H1 (cell line): ENCODE data around the gene ELMO1. TPM values are rescaled to one million over a fixed set of nuclear protein-coding genes. Genes with fewer than 3 reads are reported as not detected.

Experiments
- CTCF ChIA-PET: fragments of 300-600 bp; sonication (Branson Sonifier 250); formaldehyde crosslinking; loops from one replicate; lab custom pipeline; 2021; ENCODE audit not compliant: partially characterized antibody; lab: Charles Lee
- POLR2A ChIA-PET: fragments of 300-600 bp; sonication (Branson Sonifier 250); formaldehyde crosslinking; loops from one replicate; lab custom pipeline; 2021; ENCODE audit warnings: inconsistent platforms; ENCODE audit not compliant: partially characterized antibody; lab: Charles Lee
- DNase-seq, 2 experiments: peaks; one replicate each; pipeline versions ENCODE4 v3.0.0 to v3.0.0-alpha.2; 2010 to 2022; ENCODE audit warnings: low spot score in 2 of 2, low read depth in 1 of 2, mixed read lengths in 1 of 2
- FAIRE-seq: peaks from 2 replicates; lab custom pipeline; 2011; peaks lifted over from hg19 to GRCh38; lab: Jason Lieb, UNC
- H2AFZ ChIP-seq: 2 replicates; pipeline ENCODE4 v1.8.1; 2012; ENCODE audit warnings: low read length, inconsistent platforms
- H2AK5ac ChIP-seq: 2 replicates; pipeline ENCODE4 v1.6.1; 2013; ENCODE audit warnings: low read depth, low read length
- H2BK120ac ChIP-seq: replicated peaks from 2 replicates; pipeline ENCODE3; 2013; ENCODE audit warnings: low read depth, low read length, inconsistent platforms
- H2BK12ac ChIP-seq: 2 replicates; pipeline ENCODE4 v1.6.1; 2013; ENCODE audit warnings: low read depth, low read length
- H2BK15ac ChIP-seq: 2 replicates; pipeline ENCODE4 v1.6.1; 2013; ENCODE audit warnings: low read length
- H2BK20ac ChIP-seq: 2 replicates; pipeline ENCODE4 v1.6.1; 2013; ENCODE audit warnings: low read length
- H2BK5ac ChIP-seq: 2 replicates; pipeline ENCODE4 v1.6.1; 2013; ENCODE audit warnings: low read depth, low read length
- H3K14ac ChIP-seq: 2 replicates; pipeline ENCODE4 v1.6.1; 2013; ENCODE audit warnings: inconsistent platforms; ENCODE audit not compliant: insufficient read length
- H3K18ac ChIP-seq: 2 replicates; pipeline ENCODE4 v1.6.1; 2013; ENCODE audit warnings: low read length; ENCODE audit errors: extremely low read depth
- H3K23ac ChIP-seq: 2 replicates; pipeline ENCODE4 v1.6.1; 2013; ENCODE audit warnings: inconsistent platforms; ENCODE audit not compliant: insufficient read length
- H3K23me2 ChIP-seq: 2 replicates; pipeline ENCODE4 v1.6.1; 2013; ENCODE audit warnings: low read depth, low read length
- H3K27ac ChIP-seq: 2 replicates; pipeline ENCODE4 v1.6.1; 2011; ENCODE audit warnings: low read depth, low read length, inconsistent platforms
- H3K27me3 ChIP-seq, 4 experiments: replicated peaks in 1 of 4; 1 replicate in 1 of 4; 2 replicates in 3 of 4; pipeline versions ENCODE4 v1.6.1 to v1.8.1; 2011 to 2013; ENCODE audit warnings: low read length in 3 of 4, mild to moderate bottlenecking in 3 of 4, inconsistent platforms in 2 of 4, mixed read lengths in 2 of 4, moderate library complexity in 1 of 4; ENCODE audit not compliant: control insufficient read depth in 3 of 4, insufficient read depth in 3 of 4; ENCODE audit errors: extremely low read depth in 1 of 4
- H3K36me3 ChIP-seq, 4 experiments: 2 replicates each; pipeline versions ENCODE4 v1.6.1 to v1.8.1; 2011 to 2013; ENCODE audit warnings: mild to moderate bottlenecking in 4 of 4, low read length in 3 of 4, moderate library complexity in 2 of 4, control low read depth in 1 of 4, inconsistent platforms in 1 of 4; ENCODE audit not compliant: insufficient read depth in 4 of 4, control insufficient read depth in 2 of 4
- H3K4ac ChIP-seq: replicated peaks from 2 replicates; pipeline ENCODE3; 2013; ENCODE audit warnings: low read length, low read depth, mixed read lengths, inconsistent platforms; ENCODE audit not compliant: insufficient read length
- H3K4me1 ChIP-seq, 4 experiments: replicated peaks in 1 of 4; 1 replicate in 1 of 4; 2 replicates in 3 of 4; pipeline versions ENCODE4 v1.6.1 to v1.8.1; 2011 to 2013; ENCODE audit warnings: low read length in 3 of 4, inconsistent platforms in 2 of 4, mixed read lengths in 1 of 4; ENCODE audit not compliant: insufficient read depth in 4 of 4, control insufficient read depth in 3 of 4
- H3K4me2 ChIP-seq, 2 experiments: 2 replicates each; pipeline versions ENCODE4 v1.6.1 to v1.8.1; 2011 to 2013; ENCODE audit warnings: low read depth in 2 of 2, low read length in 2 of 2, control low read depth in 1 of 2, inconsistent platforms in 1 of 2, mild to moderate bottlenecking in 1 of 2; ENCODE audit not compliant: insufficient read depth in 1 of 2
- H3K4me3 ChIP-seq, 4 experiments: fragments of 200-600, 300-600 bp in 1 of 4; sonication (generic), shearing (Covaris generic), sonication (Bioruptor Twin) in 1 of 4; 2 replicates each; pipeline versions ENCODE4 v1.5.1 to v1.8.1; 2011 to 2016; ENCODE audit warnings: low read length in 4 of 4, low read depth in 3 of 4, control low read depth in 2 of 4, inconsistent platforms in 2 of 4, mild to moderate bottlenecking in 2 of 4, mixed read lengths in 1 of 4, moderate library complexity in 1 of 4; ENCODE audit not compliant: insufficient read depth in 2 of 4; ENCODE audit errors: extremely low read depth in 1 of 4
- H3K56ac ChIP-seq: replicated peaks from 2 replicates; pipeline ENCODE3; 2013; ENCODE audit warnings: low read depth, mild to moderate bottlenecking, mixed read lengths, low read length, inconsistent platforms; ENCODE audit not compliant: insufficient read length
- H3K79me1 ChIP-seq: 2 replicates; pipeline ENCODE4 v1.6.1; 2013; ENCODE audit warnings: low read depth, low read length, control low read depth
- H3K79me2 ChIP-seq, 2 experiments: 2 replicates each; pipeline versions ENCODE4 v1.6.1 to v1.8.1; 2012 to 2013; ENCODE audit warnings: low read length in 2 of 2, mild to moderate bottlenecking in 2 of 2, inconsistent platforms in 1 of 2; ENCODE audit not compliant: insufficient read depth in 2 of 2, control insufficient read depth in 1 of 2
- H3K9ac ChIP-seq, 4 experiments: replicated peaks in 1 of 4; 1 replicate in 1 of 4; 2 replicates in 3 of 4; pipeline versions ENCODE4 v1.6.1 to v1.8.1; 2011 to 2013; ENCODE audit warnings: low read depth in 3 of 4, low read length in 3 of 4, control low read depth in 2 of 4, mild to moderate bottlenecking in 2 of 4, moderate library complexity in 2 of 4, inconsistent platforms in 1 of 4; ENCODE audit errors: extremely low read depth in 1 of 4
- H3K9me3 ChIP-seq, 2 experiments: 2 replicates each; pipeline versions ENCODE4 v1.6.1 to v1.8.1; 2012 to 2013; ENCODE audit warnings: mild to moderate bottlenecking in 2 of 2, moderate library complexity in 2 of 2, control low read depth in 1 of 2, inconsistent platforms in 1 of 2, low read depth in 1 of 2, low read length in 1 of 2, mixed read lengths in 1 of 2; ENCODE audit not compliant: insufficient read depth in 2 of 2
- H4K20me1 ChIP-seq, 2 experiments: replicated peaks in 1 of 2; 2 replicates each; pipeline versions ENCODE3 to v1.8.1; 2011 to 2013; ENCODE audit warnings: inconsistent platforms in 2 of 2, low read length in 2 of 2, mild to moderate bottlenecking in 1 of 2; ENCODE audit not compliant: insufficient read depth in 2 of 2, control insufficient read depth in 1 of 2
- H4K5ac ChIP-seq: 2 replicates; pipeline ENCODE4 v1.6.1; 2013; ENCODE audit warnings: low read length, low read depth, mixed read lengths, inconsistent platforms; ENCODE audit not compliant: insufficient read length
- H4K8ac ChIP-seq: 2 replicates; pipeline ENCODE4 v1.8.0; 2013; ENCODE audit warnings: mild to moderate bottlenecking, moderate library complexity, low read length, inconsistent platforms; ENCODE audit not compliant: insufficient read depth; ENCODE audit errors: extremely low read depth
- H4K91ac ChIP-seq: replicated peaks from 2 replicates; pipeline ENCODE3; 2013; ENCODE audit warnings: low read length, mixed read lengths, inconsistent platforms; ENCODE audit not compliant: insufficient read length
- CBX5 ChIP-seq: fragments of 300-800, 300-1000 bp; sonication (generic); IDR thresholded peaks from 2 replicates; pipeline ENCODE4 v1.7.1; 2016; ENCODE audit warnings: antibody characterized with exemption, low read length, low read depth
- GABPA ChIP-seq: IDR thresholded peaks from 2 replicates; pipeline ENCODE4 v1.6.1; 2011; ENCODE audit warnings: mild to moderate bottlenecking, low read length, moderate library complexity, borderline replicate concordance; ENCODE audit not compliant: insufficient read depth
- JUN ChIP-seq: IDR thresholded peaks from 2 replicates; pipeline ENCODE4 v1.6.1; 2011; ENCODE audit warnings: low read depth, mild to moderate bottlenecking, improper control_type of control experiment, low read length
- JUND ChIP-seq: IDR thresholded peaks from 2 replicates; pipeline ENCODE4 v1.6.1; 2011; ENCODE audit warnings: mild to moderate bottlenecking, improper control_type of control experiment, low read length
- PHF8 ChIP-seq: fragments of 200-600 bp; sonication (generic); conservative IDR thresholded peaks from 2 replicates; pipeline ENCODE4 v1.7.1; 2012; ENCODE audit warnings: low read depth, mild to moderate bottlenecking, inconsistent platforms, low read length, moderate library complexity
- POLR2AphosphoS5 ChIP-seq: IDR thresholded peaks from 2 replicates; pipeline ENCODE4 v1.6.1; 2011; ENCODE audit warnings: low read depth, low read length
- RXRA ChIP-seq: IDR thresholded peaks from 2 replicates; pipeline ENCODE4 v1.6.1; 2011; ENCODE audit warnings: low read depth, mild to moderate bottlenecking, low read length, moderate library complexity; ENCODE audit not compliant: insufficient read depth
- SIX5 ChIP-seq: IDR thresholded peaks from 2 replicates; pipeline ENCODE4 v1.6.1; 2011; ENCODE audit warnings: mild to moderate bottlenecking, low read depth, low read length
- WGBS, 2 experiments: shearing (Covaris generic) in 1 of 2; methylation state at CpG; one replicate each; pipeline versions ENCODE4 v1.1.6 to v1.1.7; 2013 to 2015; ENCODE audit warnings: low lambda C conversion rate in 2 of 2, mixed read lengths in 2 of 2, inconsistent platforms in 1 of 2, low coverage in 1 of 2, missing lambda C conversion rate in 1 of 2; ENCODE audit not compliant: insufficient replicate concordance in 2 of 2, insufficient coverage in 1 of 2, insufficient read length in 1 of 2; ENCODE audit errors: extremely low coverage in 1 of 2, missing lambda C conversion rate in 1 of 2; 5-methylcytosine and 5-hydroxymethylcytosine counted together
- polyA plus RNA-seq, 7 experiments: library from polyadenylated mRNA; depleted of rRNA in 3 of 7; stranded (reverse) in 5 of 7; unstranded in 2 of 7; fragments of >200 nt in 5 of 7; fragments of 200-250 nt in 2 of 7; gene quantifications; 1 replicate in 5 of 7; 2 replicates in 1 of 7; 4 replicates in 1 of 7; pipeline versions ENCODE4 v1.2.1 to v1.2.3, GENCODE V29; 2011 to 2013; ENCODE audit warnings: missing spikeins in 2 of 7, mixed read lengths in 2 of 7
- total RNA-seq: library from RNA; stranded (reverse); fragmentation: NEBNext Ultra II Directional; extraction: Animal tissue kit (Norgen Biotek cat#: 25700); gene quantifications from 2 replicates; pipeline ENCODE4 v1.2.1, GENCODE V29; 2021

Gene ELMO1
- total and polyA plus RNA-seq, 2 of the 8 experiments (the other 6 are each of a cell fraction or from before 2014, with no cell fraction given) = 18.4 to 21.0 TPM

GRCh38 chr7:36971515-36972139, 477.0 kb downstream of the ELMO1 start:
- H2AFZ ChIP-seq = no peak overlapping the region
- H3K9me3 ChIP-seq = no peaks in the 10 kb centered on the region; a peak in 1 of 4 replicates
- 84% methylated on average over 9 of the region's 9 CpGs; no CpG with 5 or more reads in 1 of the 2 experiments for WGBS, 2 experiments
- no peak overlapping the region for H3K9ac ChIP-seq
- H3K4me3 ChIP-seq = no peak overlapping the region
- H3K4ac ChIP-seq = no peak overlapping the region
- no peak overlapping the region for H4K91ac ChIP-seq
- peaks cover 0 to 4% (median 0%) of the 10 kb centered on the region in 4 experiments; a peak in 1 of 7 replicates for H3K4me1 ChIP-seq
- ChIA-PET CTCF (interaction anchor here (0.8 to 2.7 kb wide), 9 partner anchors 10 to 484 kb away, joined by 3 to 20 read pairs (median 5); no protein-coding TSS in a partner anchor), POLR2A (no interaction called here)
- no peak overlapping the region for H2AK5ac ChIP-seq
- FAIRE-seq = no peak
- H2BK120ac ChIP-seq = no peak overlapping the region
- no peak overlapping the region for H3K23ac ChIP-seq
- H3K18ac ChIP-seq = no peak overlapping the region
- H3K23me2 ChIP-seq = no peaks in the 10 kb centered on the region
- H2BK20ac ChIP-seq = no peak overlapping the region
- H3K14ac ChIP-seq = no peak overlapping the region
- H2BK12ac ChIP-seq = no peak overlapping the region
- no peaks in the 10 kb centered on the region for H4K20me1 ChIP-seq
- H3K27me3 ChIP-seq = no peaks in the 10 kb centered on the region
- no peak overlapping the region for H3K56ac ChIP-seq
- H3K36me3 ChIP-seq = no peaks in the 10 kb centered on the region
- no peak overlapping the region for H2BK15ac ChIP-seq
- H2BK5ac ChIP-seq = no peak overlapping the region
- no peaks in the 10 kb centered on the region for H3K79me2 ChIP-seq
- no peak overlapping the region for H4K8ac ChIP-seq
- no peak overlapping the region for H3K4me2 ChIP-seq
- H3K79me1 ChIP-seq = no peaks in the 10 kb centered on the region
- DNase-seq = no peak
- H3K27ac ChIP-seq = no peak overlapping the region
- H4K5ac ChIP-seq = no peak overlapping the region
- TF ChIP-seq PHF8 (no peak), CBX5 (no peak), GABPA (no peak), POLR2AphosphoS5 (no peak), RXRA (no peak), JUN (no peak), SIX5 (no peak), JUND (no peak)
